Endothelial cell of umbilical vein (primary cell): ENCODE measurements around the gene MEGF11. TPM values are rescaled to one million over a fixed set of nuclear protein-coding genes. Genes with fewer than 3 reads are reported as not detected.

Experiments
- BruUV-seq: library from RNA; stranded (reverse); fragments of 400-500 nt; replicated peaks from 2 replicates; lab custom pipeline; 2021; lab: Mats Ljungman, UMichigan
- CTCF ChIA-PET: fragments of 300-600, 350-600 bp; sonication (Branson Sonifier 250); formaldehyde crosslinking; loops from one replicate; lab custom pipeline; 2021; ENCODE audit warnings: antibody characterized with exemption, inconsistent platforms; lab: Charles Lee
- POLR2A ChIA-PET: fragments of 300-600, 350-600 bp; sonication (Branson Sonifier 250); formaldehyde crosslinking; loops from one replicate; lab custom pipeline; 2021; ENCODE audit warnings: antibody characterized with exemption, inconsistent platforms; lab: Charles Lee
- DNase-seq: peaks from one replicate; pipeline ENCODE4 v3.0.0-alpha.2; 2011; ENCODE audit warnings: low read depth, low spot score
- FAIRE-seq: peaks from 2 replicates; lab custom pipeline; 2011; peaks lifted over from hg19 to GRCh38; lab: Jason Lieb, UNC
- H2AFZ ChIP-seq: 2 replicates; pipeline ENCODE4 v1.6.0; 2012; ENCODE audit warnings: low read depth, low read length, control low read depth, inconsistent platforms
- H3K27ac ChIP-seq: 2 replicates; pipeline ENCODE4 v1.5.1; 2011; ENCODE audit warnings: low read depth, mild to moderate bottlenecking, control low read depth, low read length, moderate library complexity; ENCODE audit not compliant: insufficient read depth
- H3K27me3 ChIP-seq, 2 experiments: 2 replicates each; pipeline versions ENCODE4 v1.6.0 to v1.6.1; 2011; ENCODE audit warnings: low read length in 2 of 2, mixed read lengths in 1 of 2; ENCODE audit not compliant: control insufficient read depth in 2 of 2, insufficient read depth in 2 of 2
- H3K36me3 ChIP-seq, 2 experiments: 2 replicates in 1 of 2; 3 replicates in 1 of 2; pipeline ENCODE4 v1.5.1; 2011; ENCODE audit warnings: low read length in 2 of 2, mild to moderate bottlenecking in 1 of 2, moderate library complexity in 1 of 2; ENCODE audit not compliant: control insufficient read depth in 2 of 2, insufficient read depth in 2 of 2; ENCODE audit errors: extremely low read depth in 1 of 2
- H3K4me1 ChIP-seq: 3 replicates; pipeline ENCODE4 v1.5.1; 2011; ENCODE audit warnings: mild to moderate bottlenecking, low read length; ENCODE audit not compliant: control insufficient read depth, insufficient read depth; ENCODE audit errors: extremely low read depth
- H3K4me2 ChIP-seq: 2 replicates; pipeline ENCODE4 v1.6.1; 2011; ENCODE audit warnings: low read length, control low read depth, mixed read lengths; ENCODE audit not compliant: insufficient read depth
- H3K4me3 ChIP-seq, 3 experiments: fragments of 200-600 bp in 1 of 3; sonication (generic), shearing (Covaris generic) in 1 of 3; replicated peaks in 1 of 3; 2 replicates each; pipeline ENCODE4 v1.5.1; 2011 to 2016; ENCODE audit warnings: control low read depth in 3 of 3, low read length in 3 of 3, mild to moderate bottlenecking in 2 of 3, inconsistent platforms in 1 of 3, low read depth in 1 of 3, moderate library complexity in 1 of 3; ENCODE audit not compliant: insufficient read depth in 1 of 3
- H3K79me2 ChIP-seq: 2 replicates; pipeline ENCODE4 v1.6.0; 2012; ENCODE audit warnings: low read length, inconsistent platforms; ENCODE audit not compliant: control insufficient read depth, insufficient read depth
- H3K9ac ChIP-seq: replicated peaks from 2 replicates; pipeline ENCODE3; 2011; ENCODE audit warnings: low read length, control low read depth; ENCODE audit not compliant: insufficient read depth; ENCODE audit errors: extremely low read depth
- H3K9me1 ChIP-seq: replicated peaks from 3 replicates; pipeline ENCODE4 v1.6.0; 2011; ENCODE audit warnings: mild to moderate bottlenecking, low read length; ENCODE audit not compliant: control insufficient read depth, insufficient read depth; ENCODE audit errors: extremely low read depth
- H3K9me3 ChIP-seq: replicated peaks from 2 replicates; pipeline ENCODE4 v1.5.1; 2012; ENCODE audit warnings: low read length, inconsistent platforms; ENCODE audit not compliant: control insufficient read depth, insufficient read depth
- H4K20me1 ChIP-seq: replicated peaks from 2 replicates; pipeline ENCODE3; 2011; ENCODE audit warnings: mild to moderate bottlenecking, low read length; ENCODE audit not compliant: control insufficient read depth, insufficient read depth; ENCODE audit errors: extremely low read depth
- EZH2 ChIP-seq: IDR thresholded peaks from 2 replicates; pipeline ENCODE4 v1.6.1; 2012; ENCODE audit warnings: borderline replicate concordance, low read depth, mild to moderate bottlenecking, moderate library complexity, low read length, inconsistent platforms; ENCODE audit not compliant: severe bottlenecking
- FOS ChIP-seq: IDR thresholded peaks from 2 replicates; pipeline ENCODE4 v1.6.1; 2011; ENCODE audit warnings: mild to moderate bottlenecking, low read length, moderate library complexity, borderline replicate concordance; ENCODE audit not compliant: insufficient read depth
- GATA2 ChIP-seq: IDR thresholded peaks from 2 replicates; pipeline ENCODE4 v1.7.0; 2011; ENCODE audit warnings: low read depth, mild to moderate bottlenecking, moderate library complexity, mixed read lengths, low read length; ENCODE audit not compliant: insufficient read length, insufficient read depth
- JUN ChIP-seq: IDR thresholded peaks from 2 replicates; pipeline ENCODE4 v1.6.1; 2011; ENCODE audit warnings: borderline replicate concordance, low read depth; ENCODE audit not compliant: insufficient read length, insufficient read depth
- MAX ChIP-seq: IDR thresholded peaks from 2 replicates; pipeline ENCODE4 v1.6.1; 2011; ENCODE audit not compliant: insufficient read depth, insufficient read length
- MYC ChIP-seq: IDR thresholded peaks from one replicate; pipeline ENCODE4 v1.6.1; 2011; ENCODE audit warnings: mild to moderate bottlenecking, low read depth, low read length
- POLR2A ChIP-seq: IDR thresholded peaks from 2 replicates; pipeline ENCODE4 v1.6.1; 2012; ENCODE audit warnings: low read depth, mild to moderate bottlenecking, control low read depth, low read length
- POLR2AphosphoS5 ChIP-seq: IDR thresholded peaks from 2 replicates; pipeline ENCODE4 v1.6.1; 2012; ENCODE audit warnings: low read depth, mild to moderate bottlenecking, control low read depth, low read length, moderate library complexity; ENCODE audit not compliant: insufficient read depth
- dilution Hi-C: fragments of 300-500 bp; cut with MboI; formaldehyde crosslinking; loops from one replicate; pipeline ENCODE4 v1.15.0; 2019; ENCODE audit warnings: low sequenced_read_pairs; ENCODE audit not compliant: extremely low pct_ligation_motif_present
- intact Hi-C: fragments of 100-400 bp; cut with micrococcal nuclease; formaldehyde crosslinking; loops from one replicate; pipeline ENCODE4 v1.10.0; 2022
- polyA plus RNA-seq, 4 experiments: library from polyadenylated mRNA; depleted of rRNA in 3 of 4; stranded (reverse) in 3 of 4; unstranded in 1 of 4; fragments of >200 nt; gene quantifications; 2 replicates each; pipeline versions ENCODE4 v1.2.1 to v1.2.3, GENCODE V29; 2011 to 2012; ENCODE audit warnings: missing spikeins in 1 of 4
- total RNA-seq: library from RNA; stranded (reverse); gene quantifications from 2 replicates; pipeline ENCODE4 v1.2.3, GENCODE V29; 2021
- TF ChIP-seq, protein P1 (sequence below), 2 donors: IDR thresholded peaks; 1 replicate in 1 of 2; 2 replicates in 1 of 2; pipeline ENCODE4 v1.5.1; 2011; ENCODE audit warnings: low read length in 2 of 2, mild to moderate bottlenecking in 2 of 2, moderate library complexity in 2 of 2, control low read depth in 1 of 2, inconsistent platforms in 1 of 2, low read depth in 1 of 2; ENCODE audit not compliant: insufficient read depth in 1 of 2; ENCODE audit errors: extremely low read depth in 1 of 2

Gene MEGF11
- total and polyA plus RNA-seq, 2 donors (not counting 3 experiments of a cell fraction or from before 2014, with no cell fraction given) = not detected

DNA sequence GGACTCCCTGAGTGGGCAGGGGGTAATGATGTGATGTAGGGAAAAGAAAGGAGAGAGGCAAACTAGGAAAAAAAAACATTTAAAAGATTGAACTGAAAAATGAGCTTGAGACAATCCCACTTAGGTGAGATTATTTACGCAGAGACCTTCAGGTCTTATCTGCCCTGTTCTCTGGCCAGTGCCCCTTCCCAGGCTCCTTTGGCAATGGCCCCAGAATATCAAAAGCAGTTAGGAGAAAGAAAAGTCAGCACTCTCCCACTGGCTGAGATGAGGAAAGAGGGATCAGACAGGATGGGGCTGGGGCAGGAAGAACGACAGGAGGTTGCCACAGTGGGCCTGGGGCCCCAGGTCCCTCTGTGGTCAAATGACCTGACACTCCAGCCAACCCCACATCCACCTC, 105.4 kb downstream of the MEGF11 start:
- POLR2A ChIA-PET = no interaction called here
- dilution Hi-C loops (no loop called here), intact Hi-C loops (no loop called here)
- no peak overlapping the region for H3K27ac ChIP-seq
- CTCF ChIA-PET = no interaction called here
- FAIRE-seq = no peak
- no peaks in the 10 kb centered on the region for H3K4me1 ChIP-seq
- H3K9ac ChIP-seq = no peak overlapping the region
- no peaks in the 10 kb centered on the region for H3K9me3 ChIP-seq
- H3K4me2 ChIP-seq = no peak overlapping the region
- no peaks in the 10 kb centered on the region for H4K20me1 ChIP-seq
- no peak overlapping the region for H3K4me3 ChIP-seq
- H2AFZ ChIP-seq = no peak overlapping the region
- no peaks in the 10 kb centered on the region for H3K36me3 ChIP-seq
- no peaks in the 10 kb centered on the region for H3K9me1 ChIP-seq
- no TSS peak for BruUV-seq
- TF ChIP-seq FOS = no peak
- no peak for TF ChIP-seq GATA2
- no peak for TF ChIP-seq JUN
- no peak for TF ChIP-seq MAX
- TF ChIP-seq POLR2AphosphoS5 = no peak
- TF ChIP-seq, protein P1, sequence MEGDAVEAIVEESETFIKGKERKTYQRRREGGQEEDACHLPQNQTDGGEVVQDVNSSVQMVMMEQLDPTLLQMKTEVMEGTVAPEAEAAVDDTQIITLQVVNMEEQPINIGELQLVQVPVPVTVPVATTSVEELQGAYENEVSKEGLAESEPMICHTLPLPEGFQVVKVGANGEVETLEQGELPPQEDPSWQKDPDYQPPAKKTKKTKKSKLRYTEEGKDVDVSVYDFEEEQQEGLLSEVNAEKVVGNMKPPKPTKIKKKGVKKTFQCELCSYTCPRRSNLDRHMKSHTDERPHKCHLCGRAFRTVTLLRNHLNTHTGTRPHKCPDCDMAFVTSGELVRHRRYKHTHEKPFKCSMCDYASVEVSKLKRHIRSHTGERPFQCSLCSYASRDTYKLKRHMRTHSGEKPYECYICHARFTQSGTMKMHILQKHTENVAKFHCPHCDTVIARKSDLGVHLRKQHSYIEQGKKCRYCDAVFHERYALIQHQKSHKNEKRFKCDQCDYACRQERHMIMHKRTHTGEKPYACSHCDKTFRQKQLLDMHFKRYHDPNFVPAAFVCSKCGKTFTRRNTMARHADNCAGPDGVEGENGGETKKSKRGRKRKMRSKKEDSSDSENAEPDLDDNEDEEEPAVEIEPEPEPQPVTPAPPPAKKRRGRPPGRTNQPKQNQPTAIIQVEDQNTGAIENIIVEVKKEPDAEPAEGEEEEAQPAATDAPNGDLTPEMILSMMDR (IDR thresholded peaks at IDR 0.05; ENCODE audit: extremely low read depth in 1 of 2, insufficient read depth in 1 of 2, low read depth in 1 of 2, low read length in 2 of 2) = no peak
- TF ChIP-seq POLR2A = no peak
- no peak for TF ChIP-seq MYC
- TF ChIP-seq EZH2 = no peak
- peaks cover 0 to 2% of the 10 kb centered on the region in 2 experiments for H3K27me3 ChIP-seq
- DNase-seq = no peak
- no peaks in the 10 kb centered on the region for H3K79me2 ChIP-seq
